Endometrial microvascular endothelial cells (primary cell): Measurements from ENCODE around the gene MMP14. TPM values are rescaled to one million over a fixed set of nuclear protein-coding genes. Genes with fewer than 3 reads are reported as not detected.
"Not testable (repeated sequence)": the region's sequence is repeated elsewhere in the genome, so short reads cannot be mapped to it uniquely, and the experiment has no call there.

ENCODE experiments used
- in situ Hi-C: cut with HindIII; loops from 2 replicates; pipeline ENCODE4 v1.10.0; 2017; ENCODE audit warnings: low sequenced_read_pairs, low pct_unique_long_range_greater_than_20kb; ENCODE audit errors: inconsistent ontology term
- total RNA-seq: library from RNA; depleted of rRNA; stranded (reverse); fragments of >200 nt; gene quantifications from one replicate; pipeline ENCODE4 v1.2.3, GENCODE V29; 2015; ENCODE audit errors: inconsistent ontology term

Gene MMP14
- total RNA-seq, 1 donor from 2014 or later = 416 TPM

DNA sequence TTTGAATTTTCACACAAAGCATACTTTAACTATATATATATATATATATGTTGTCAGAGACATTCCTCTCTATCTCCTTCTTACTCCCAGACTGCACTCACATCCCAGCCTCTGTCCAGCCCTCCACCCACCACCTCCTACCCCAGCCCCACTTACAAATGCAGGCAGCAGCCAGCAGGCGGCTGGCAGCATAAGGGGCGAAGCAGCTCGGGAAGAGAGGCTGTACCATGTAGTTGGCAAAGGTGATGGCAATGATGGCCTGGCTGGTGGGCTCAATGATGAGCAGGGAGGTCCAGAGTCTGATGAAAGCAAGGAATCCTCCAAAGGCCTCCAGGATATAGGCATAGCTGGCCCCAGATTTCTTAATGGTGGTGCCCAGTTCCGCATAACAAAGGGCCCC lies 23.6 kb upstream of the MMP14 start:
- in situ Hi-C loops = no loop called here

DNA sequence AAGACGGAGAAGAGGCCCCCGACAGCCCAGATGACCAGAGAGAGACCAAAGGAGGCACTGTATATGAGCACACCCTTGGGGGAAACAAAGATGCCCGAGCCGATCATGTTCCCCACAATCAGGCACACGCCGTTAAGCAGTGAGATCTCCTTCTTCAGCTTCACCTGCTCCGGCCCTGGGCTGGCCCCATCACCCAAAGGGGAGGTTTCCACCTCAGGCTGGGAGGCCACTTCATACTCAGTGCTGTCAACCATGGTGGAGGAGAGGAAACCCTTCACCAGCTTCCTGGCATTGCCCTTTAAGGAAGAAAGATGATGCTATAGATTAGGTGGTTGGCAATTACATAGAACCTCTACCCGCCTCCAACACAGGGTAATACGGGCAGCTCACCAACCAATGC lies 23.2 kb upstream of the MMP14 start:
- in situ Hi-C loops = no loop called here

DNA sequence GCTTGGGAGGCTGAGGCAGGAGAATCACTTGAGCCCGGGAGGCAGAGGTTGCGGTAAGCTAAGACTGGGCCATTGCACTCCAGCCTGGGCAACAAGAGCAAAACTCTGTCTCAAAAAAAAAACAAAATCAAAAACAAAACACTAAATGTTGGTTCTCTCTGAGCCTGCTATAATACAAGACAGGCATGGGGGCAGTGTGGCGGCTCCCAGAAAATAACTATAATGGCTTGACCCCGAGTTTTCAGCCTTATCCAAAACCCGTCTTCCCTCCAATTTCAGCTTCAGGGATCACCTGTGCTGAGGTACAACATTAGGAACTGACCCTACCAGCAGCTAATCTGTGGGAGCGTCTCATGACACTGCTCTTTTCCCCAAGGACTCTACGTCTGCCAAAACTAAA lies 22.0 kb upstream of the MMP14 start:
- in situ Hi-C loops = no loop called here

DNA sequence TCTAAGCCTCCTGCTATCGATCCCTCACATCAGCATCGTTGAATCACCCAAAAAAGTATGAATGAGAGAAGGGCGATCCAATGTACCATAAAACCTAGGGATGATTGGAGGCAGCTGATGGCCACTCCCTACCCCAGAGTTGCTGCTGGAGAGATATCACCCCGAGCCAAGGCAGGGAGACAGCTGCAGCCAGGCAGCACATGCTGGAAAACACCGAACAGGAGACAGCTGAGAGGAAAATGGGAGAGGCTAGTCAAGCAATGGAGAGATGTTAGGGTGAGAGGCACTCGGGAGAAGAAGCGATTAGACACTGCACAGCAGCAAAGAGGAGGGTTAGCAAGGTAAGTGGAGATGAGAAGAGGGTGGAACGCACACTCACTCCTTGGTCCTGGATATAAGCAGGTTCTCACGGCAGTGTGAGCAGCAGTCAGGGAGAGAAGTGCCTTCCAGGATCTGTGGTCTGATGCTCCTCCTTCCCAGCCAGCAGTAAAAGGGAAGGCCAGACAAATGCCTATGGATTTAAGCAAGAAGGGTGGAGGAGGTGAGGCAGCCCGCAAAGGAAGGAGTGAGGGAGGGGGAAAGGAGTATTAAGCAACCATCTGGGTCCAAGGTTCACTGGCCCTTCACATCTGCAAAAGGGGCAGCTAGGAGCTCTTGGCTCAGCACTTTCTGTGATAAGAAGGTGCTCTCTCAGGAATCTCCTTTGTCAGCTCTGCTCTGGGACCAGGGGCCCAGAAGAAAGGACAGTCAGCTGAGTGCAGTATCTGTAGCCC lies 21.3 kb upstream of the MMP14 start, which contains the start of gene SLC7A7:
SLC7A7 (minus strand) TSS at position 495 of the 773 bp plus-strand sequence. CDS start 2,037 bp downstream, outside the sequence.
- in situ Hi-C loops = no loop called here

DNA sequence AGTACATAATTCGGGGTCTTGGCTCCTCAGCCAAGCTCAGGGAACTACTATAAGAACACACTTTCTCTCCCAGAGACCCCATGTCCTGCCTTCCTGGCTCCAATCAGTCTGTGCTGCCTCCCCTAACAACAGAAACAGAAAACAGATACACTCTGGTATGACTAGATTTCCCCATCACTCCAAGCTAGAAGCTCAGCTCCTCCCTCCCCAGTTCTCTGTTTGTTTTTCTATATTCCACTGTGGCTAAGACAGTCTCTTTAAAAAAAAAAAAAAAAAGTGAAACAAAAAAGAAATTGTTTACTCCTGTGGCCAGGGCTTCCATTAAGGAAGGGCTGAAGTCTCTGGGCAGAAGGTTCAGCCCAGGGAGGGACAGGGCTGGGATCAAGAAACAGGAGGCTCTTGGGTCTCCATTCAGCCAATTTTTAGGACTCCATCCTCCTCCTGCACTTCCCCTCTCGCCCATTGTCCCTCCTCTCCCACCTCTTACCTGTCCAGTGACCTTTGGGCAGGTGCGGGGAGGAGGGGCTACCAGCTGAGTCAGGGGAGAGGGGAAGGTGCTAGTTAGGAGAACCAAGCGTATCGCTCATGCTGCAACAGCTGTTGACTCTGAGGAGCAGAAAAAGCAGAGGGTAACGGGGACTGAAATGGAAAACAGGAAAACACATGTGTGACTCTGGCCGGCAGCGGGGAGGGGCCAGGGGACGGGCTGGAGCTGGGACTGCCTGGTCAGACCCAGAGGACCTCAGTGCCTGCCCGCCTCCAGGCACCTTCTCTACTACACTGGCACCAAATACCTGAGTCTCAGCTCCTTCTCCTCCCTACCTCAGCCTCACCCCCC lies 17.0 kb upstream of the MMP14 start:
- in situ Hi-C loops = no loop called here

DNA sequence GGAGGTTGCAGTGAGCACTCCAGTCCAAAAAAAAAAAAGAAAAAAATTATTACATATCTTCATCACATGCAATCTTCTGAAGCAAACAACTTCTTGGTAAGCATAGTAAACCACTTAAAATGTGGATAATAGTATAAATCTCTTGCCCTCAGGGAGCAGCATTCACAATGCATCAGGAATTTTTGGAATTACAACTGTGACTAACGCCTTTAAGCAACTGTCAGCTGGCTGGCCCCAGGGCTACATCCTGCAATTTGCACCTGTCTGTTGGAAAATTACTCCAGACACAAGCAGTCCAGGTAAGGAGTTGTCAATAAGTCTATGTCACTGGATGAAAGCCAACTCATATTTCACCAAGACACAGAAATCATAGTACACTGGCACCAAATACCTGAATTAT lies 15.7 kb upstream of the MMP14 start:
- in situ Hi-C loops = no loop called here

DNA sequence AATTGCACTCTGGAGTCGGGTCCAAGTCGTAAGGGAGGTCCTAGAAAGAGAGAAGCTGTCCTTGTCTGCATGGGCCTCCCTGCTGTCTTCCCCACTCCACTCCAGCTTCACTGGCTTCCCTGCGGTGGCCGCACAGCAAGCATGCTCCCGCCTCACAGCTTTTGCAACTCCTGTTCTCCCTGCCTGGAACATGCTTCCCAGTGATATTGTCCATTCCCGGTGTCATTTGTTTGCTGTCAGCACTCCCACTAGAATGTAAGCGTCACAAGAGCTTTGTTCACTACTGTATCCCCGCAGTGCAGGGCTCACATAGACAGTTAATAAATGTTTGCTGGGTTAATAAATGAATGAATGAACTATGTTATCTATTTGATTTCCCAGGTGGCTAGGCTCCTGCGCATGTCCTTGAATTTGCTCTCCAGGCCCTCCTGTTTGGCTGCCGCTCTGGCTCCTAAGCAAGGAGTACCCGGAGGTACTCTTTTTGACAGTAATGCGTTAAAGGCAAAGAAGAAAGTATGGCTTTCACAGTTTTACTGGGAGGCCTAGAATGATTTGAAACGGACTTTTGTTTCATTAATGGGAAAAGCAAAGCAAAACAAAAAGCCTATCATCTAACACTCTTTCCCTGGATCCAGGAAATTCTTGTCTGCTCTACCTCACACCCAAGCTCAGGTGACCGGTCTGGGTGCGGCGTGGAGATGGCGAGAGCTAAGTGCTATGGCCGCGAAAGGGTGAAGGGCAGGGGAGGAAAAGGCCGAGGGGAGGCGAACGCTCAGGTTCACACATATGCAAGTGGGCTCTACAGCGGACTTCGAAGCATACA lies 15.0 kb upstream of the MMP14 start:
- in situ Hi-C loops = no loop called here

DNA sequence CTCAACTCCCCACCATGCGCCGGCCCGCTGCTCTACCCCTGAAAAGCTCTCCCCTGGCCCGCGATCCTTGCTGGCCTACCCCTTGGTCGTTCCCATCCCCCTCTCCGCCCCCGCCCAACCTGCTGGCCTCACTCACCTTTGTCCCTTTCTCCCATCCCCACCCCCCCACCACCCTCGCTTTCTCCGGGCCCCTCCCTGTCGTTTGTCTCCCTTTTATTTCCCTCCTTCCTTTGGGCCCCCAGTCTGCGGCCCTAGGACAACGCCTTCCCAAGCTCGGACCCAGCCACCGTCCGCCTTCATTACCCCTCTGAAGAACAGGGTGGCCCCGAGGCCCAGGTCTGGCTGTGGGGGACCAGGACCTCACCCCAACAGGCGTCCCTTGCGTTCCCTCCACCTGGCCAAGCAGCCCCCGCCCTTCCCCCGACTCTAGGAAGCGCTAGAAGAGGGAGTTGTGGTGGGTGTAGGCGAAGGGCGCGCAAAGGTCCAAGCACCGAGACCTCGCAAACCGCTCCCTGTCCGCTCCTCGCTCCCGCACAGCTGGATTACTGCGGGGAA lies 14.3 kb upstream of the MMP14 start:
- in situ Hi-C loops = no loop called here

DNA sequence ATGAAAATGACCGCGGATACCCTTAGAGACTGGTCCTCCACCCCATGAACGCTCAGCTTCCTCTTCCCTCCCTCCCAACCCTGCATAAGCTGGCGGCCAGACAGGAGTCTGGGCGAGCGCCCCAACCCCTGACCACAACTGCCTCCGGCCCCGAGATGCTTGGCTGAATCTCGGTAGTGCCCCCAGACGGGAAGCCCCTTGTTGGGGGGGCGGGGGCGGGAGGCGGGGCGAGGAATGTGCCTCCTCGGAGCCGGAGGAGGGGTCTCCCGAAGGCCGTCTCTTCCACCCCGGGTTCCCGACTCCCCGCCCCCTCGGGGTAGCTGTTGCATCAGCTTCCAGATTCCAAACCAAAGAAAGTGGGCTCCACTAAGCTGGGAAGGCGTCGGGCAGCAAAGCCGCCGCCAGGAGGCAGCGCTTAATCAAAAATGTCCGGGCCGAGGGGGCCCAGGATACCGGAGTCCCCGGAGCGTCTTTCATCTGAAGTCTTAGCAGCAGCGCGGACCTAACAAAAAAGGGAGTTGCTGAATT lies 13.8 kb upstream of the MMP14 start:
- in situ Hi-C loops = no loop called here

DNA sequence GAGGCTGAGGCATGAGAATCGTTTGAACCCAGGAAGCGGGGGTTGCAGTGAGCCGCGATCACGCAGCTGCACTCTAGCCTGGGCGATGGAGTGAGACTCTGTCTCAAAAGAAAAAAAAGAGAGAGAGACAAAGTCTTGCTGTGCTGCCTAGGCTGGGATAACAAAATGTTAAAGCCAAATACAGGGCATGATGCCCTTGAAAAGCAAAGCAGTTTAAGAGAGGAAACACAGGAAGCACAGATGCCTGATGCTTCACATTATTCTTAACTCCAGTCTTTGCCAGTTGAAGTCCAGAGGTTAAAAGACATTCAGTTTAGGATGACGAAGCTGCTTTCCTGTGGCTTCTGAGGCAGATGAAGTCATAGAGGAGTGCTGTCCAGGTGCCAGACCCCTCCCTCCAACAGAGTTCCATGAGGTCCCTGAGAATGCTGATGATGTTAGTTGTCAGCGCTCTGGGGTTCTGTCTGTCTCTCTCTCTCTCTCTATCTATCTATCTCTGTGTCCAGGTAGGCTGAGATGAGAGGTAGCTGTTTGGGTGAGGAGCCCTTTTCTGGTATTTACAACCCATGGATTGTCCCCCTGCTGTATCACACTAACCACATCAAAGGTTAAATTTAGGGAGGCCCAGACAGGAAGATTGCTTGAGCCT lies 11.6 kb upstream of the MMP14 start:
- in situ Hi-C loops = no loop called here

DNA sequence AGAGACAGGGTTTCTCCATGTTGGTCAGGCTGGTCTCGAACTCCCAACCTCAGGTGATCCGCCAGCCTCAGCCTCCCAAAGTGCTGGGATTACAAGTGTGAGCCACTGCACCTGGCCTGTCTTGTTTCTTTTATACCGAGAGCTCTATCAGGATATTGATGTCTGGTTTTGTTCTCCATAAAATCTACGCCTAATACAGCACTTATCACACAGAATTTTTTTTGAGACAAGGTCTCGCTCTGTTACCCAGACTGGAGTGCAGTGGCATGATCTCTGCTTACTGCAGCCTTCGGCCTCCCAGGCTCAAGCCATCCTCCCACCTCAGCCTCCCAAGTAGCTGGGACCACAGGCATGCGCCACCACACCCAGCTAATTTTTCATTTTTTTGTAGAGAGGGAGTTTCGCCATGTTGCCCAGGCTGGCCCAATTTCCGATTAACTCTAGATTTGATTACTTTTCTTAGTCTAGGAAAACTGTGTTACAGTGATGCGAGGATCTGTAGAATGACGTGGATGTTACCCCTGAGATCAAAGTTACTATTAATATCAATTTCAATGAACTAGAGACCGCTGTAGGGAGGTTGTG lies 7.2 kb upstream of the MMP14 start:
- in situ Hi-C loops = not testable (repeated sequence)

DNA sequence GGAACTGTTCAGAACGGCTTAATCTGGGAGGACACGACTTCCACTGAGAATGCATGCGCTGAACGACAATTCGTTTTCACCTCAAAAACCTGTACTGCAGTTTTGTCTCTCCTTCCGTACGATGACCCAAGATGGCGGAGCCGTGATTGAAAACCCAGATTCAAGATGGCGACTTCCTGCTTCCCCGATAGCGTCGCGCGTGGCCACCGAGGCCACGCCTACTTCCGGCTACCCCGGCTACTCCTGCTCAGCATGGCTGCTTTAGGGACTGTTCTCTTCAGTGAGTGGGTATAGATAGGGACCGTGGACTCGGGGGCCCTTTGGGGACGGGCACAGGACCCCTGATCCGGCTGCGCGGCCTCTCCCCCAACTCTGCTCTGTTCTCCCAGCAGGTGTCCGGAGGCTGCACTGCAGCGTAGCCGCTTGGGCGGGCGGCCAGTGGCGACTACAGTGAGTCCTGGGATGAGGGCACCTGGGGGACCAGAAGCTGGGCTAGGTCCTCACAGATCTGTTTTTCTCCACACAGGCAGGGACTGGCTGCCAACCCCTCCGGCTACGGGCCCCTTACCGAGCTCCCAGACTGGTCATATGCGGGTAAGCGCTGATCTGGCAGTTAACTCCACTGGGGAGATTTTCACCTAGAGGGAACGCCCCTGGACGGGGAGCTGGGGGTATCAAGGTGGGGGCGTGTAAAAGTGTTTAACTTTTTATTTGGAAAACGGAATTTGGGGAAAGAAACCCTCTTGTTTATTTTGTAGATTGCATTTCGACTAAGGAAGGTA lies 6.5 kb upstream of the MMP14 start, which contains the start of gene MRPL52:
MRPL52 (plus strand) TSS at position 227 of the 782 bp plus-strand sequence; CDS start at position 253, 26 bp downstream.
- in situ Hi-C loops = no loop called here

DNA sequence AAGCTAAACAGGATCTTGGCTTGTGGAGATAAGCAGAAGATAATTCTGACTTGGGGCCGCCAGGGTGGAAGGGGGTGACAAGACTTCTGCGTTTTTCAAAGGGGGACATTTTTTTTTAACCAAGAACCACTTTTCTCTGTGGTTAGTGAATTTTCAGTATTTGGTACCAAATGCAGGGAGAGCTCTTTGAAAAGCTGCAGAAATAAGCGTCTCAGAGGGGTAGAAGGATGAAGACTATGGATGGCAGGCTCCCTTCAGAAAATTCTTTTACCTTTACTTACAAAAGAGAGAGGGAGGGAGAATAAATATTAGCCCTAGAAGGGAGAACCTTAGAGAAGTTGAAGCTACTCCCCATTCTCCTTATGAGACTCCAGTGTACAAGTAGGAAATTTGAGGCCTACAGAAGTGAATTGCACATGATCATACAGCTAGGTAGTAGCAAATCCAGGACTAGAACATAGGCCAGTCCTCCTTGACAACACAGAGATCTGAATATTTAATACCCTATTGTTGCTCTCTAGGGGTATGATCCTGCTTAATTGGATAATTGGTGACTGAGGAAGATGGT lies 5.9 kb upstream of the MMP14 start:
- in situ Hi-C loops = no loop called here

DNA sequence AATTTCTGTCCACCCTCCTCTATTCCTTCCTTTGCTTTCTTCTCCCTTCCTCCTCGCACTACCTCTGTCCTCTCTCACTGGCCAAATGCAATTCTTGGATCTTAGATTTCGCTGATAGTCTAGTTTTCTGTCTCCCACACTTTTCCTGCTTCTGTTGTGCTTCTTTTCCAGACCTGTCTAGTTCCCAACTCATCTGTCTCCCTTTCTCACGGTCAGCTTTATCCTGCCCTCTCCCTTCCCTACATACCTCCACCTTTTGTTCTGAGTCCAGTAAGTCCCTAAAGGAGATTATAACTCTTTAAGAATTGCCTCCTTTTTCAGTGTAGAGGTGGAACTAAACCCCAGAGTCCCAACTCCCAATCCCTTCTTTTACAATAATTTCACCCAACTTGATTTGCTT lies 880 bp upstream of the MMP14 start:
- in situ Hi-C loops = no loop called here

DNA sequence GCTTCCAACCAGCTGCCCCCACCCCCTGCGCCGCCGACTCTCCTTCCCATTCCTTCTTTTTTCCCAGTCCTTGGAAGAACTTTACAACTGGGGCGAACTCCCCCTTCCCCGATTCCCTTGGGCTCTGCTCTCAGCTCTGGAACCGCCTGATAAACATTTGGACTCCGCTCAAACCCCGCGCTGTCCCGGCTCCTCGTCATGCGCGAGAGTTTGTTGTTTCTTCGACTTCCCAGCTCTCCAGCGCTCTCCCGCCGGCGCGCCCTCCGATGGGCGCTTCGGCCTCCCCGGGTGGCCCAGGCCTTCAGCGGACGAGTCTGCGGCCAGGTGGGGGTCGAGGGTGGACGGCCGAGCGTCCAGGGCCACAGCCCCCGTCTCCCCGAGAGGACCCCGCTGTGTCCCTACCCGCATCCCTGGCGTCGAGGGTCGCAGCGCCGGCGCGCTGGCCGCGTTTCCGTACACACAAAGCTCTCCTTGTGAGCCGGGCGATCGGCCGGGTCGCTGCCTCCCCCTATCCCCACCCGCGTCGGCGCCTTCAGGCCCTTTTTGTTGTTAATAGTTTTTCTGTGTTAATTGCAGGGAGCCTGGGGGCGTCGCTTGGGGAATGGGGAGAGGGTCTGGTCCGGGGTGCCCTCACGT lies 847 bp downstream of the MMP14 start:
- in situ Hi-C loops = no loop called here

DNA sequence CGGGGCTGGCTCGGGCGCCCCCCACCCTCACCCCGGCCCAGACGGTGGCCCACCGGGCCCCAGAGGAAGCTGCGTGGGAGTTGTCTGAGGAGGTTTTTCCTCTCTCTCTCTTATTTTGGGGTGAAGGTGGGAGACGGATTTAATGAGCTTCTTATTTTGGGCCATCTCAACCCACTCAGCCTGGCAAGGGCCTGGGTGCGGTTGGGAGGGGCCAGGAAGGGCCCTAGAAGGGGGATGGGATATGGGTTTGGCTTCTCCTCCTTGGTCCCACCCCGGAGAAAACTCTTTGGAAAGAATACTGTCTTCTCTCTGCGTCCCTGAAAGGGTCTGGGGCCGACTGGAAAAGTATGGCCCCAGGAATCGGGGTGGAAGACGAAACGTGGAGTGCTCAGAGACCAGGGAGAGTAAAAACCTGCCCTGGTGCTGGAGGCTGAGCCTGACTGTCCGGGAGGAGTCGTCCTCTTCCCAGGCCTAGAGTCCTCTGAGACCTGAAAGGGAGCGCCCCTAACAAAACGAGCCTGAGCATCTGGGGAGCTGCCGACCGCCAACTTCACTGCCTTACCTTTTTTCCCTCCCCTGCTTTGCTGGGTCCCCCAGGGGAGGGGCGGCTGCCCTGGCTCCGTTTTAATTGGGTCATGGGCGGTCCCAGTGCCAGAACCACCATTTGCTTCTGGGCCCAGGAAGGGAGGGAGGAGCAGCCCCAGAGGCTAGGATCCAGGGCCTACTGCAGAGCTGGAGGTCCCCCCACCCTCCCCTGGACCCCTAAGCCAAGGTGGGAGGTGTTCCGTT lies 1.6 kb downstream of the MMP14 start:
- in situ Hi-C loops = no loop called here
